ENCODE results near the gene AFF3. TPM values are rescaled to one million over a fixed set of nuclear protein-coding genes. Genes with fewer than 3 reads are reported as not detected.
A peak's percentile ranks its signal among the peaks of the same experiment; 100 is the strongest.

The AFF3 gene
- total RNA-seq, 1 experiment from 2014 or later: 0.42 TPM

- H3K36me3 Mint-ChIP-seq (ENCODE audit: insufficient read depth, unreplicated experiment): no peaks in the 10 kb centered on the region
Measured at GRCh38 chr2:99619151-99619550, 523.2 kb downstream of the AFF3 start.

GRCh38 chr2:99618579-99619097, 523.8 kb downstream of the AFF3 start:
- no peak for DNase-seq (ENCODE audit: unreplicated experiment)
- POLR2A ChIA-PET: no interaction called here
- H3K36me3 Mint-ChIP-seq (ENCODE audit: insufficient read depth, unreplicated experiment): no peaks in the 10 kb centered on the region
- no peaks in the 10 kb centered on the region for H3K9me3 Mint-ChIP-seq (ENCODE audit: unreplicated experiment)
- no peak for TF ChIP-seq CTCF (IDR thresholded peaks at IDR 0.05; ENCODE audit: unreplicated experiment)
- H3K27ac Mint-ChIP-seq (ENCODE audit: low read depth, unreplicated experiment): no peak overlapping the region
- intact Hi-C loops (cut with micrococcal nuclease): no loop called here
- H3K4me3 Mint-ChIP-seq (ENCODE audit: unreplicated experiment): no peak overlapping the region
- no peaks in the 10 kb centered on the region for H3K27me3 Mint-ChIP-seq (ENCODE audit: insufficient read depth, unreplicated experiment)
- BruUV-seq (replicated peaks): no TSS peak
- no peaks in the 10 kb centered on the region for H3K4me1 Mint-ChIP-seq (ENCODE audit: insufficient read depth, unreplicated experiment)
- CTCF ChIA-PET: no interaction called here

More at GRCh38 chr2:99619151-99619550, 523.2 kb downstream of the AFF3 start:
- intact Hi-C loops (cut with micrococcal nuclease): no loop called here
- H3K27me3 Mint-ChIP-seq (ENCODE audit: insufficient read depth, unreplicated experiment): no peaks in the 10 kb centered on the region
- ChIA-PET CTCF (no interaction called here), POLR2A (no interaction called here)
- no peak overlapping the region for H3K27ac Mint-ChIP-seq (ENCODE audit: low read depth, unreplicated experiment)
- no peak for DNase-seq (ENCODE audit: unreplicated experiment)
- no peak for TF ChIP-seq CTCF (IDR thresholded peaks at IDR 0.05; ENCODE audit: unreplicated experiment)
- H3K4me1 Mint-ChIP-seq (ENCODE audit: insufficient read depth, unreplicated experiment): no peaks in the 10 kb centered on the region
- no peaks in the 10 kb centered on the region for H3K9me3 Mint-ChIP-seq (ENCODE audit: unreplicated experiment)
- no TSS peak for BruUV-seq (replicated peaks)
- H3K4me3 Mint-ChIP-seq (ENCODE audit: unreplicated experiment): no peak overlapping the region

- Mint-ChIP-seq H3K4me1 (ENCODE audit: insufficient read depth, unreplicated experiment) (no peaks in the 10 kb centered on the region), H3K4me3 (ENCODE audit: unreplicated experiment) (no peak overlapping the region), H3K27ac (ENCODE audit: low read depth, unreplicated experiment) (no peak overlapping the region), H3K27me3 (ENCODE audit: insufficient read depth, unreplicated experiment) (no peaks in the 10 kb centered on the region), H3K9me3 (ENCODE audit: unreplicated experiment) (no peaks in the 10 kb centered on the region), H3K36me3 (ENCODE audit: insufficient read depth, unreplicated experiment) (no peaks in the 10 kb centered on the region)
- BruUV-seq (replicated peaks): no TSS peak
- intact Hi-C loops (cut with micrococcal nuclease): no loop called here
- CTCF ChIA-PET: no interaction called here
- no peak for TF ChIP-seq CTCF (IDR thresholded peaks at IDR 0.05; ENCODE audit: unreplicated experiment)
- POLR2A ChIA-PET: no interaction called here
- no peak for DNase-seq (ENCODE audit: unreplicated experiment)
Measured at GRCh38 chr2:99617811-99618210, 524.6 kb downstream of the AFF3 start.

- no peaks in the 10 kb centered on the region for H3K4me1 Mint-ChIP-seq (ENCODE audit: insufficient read depth, unreplicated experiment)
- TF ChIP-seq CTCF (IDR thresholded peaks at IDR 0.05; ENCODE audit: unreplicated experiment): no peak
- no peaks in the 10 kb centered on the region for H3K9me3 Mint-ChIP-seq (ENCODE audit: unreplicated experiment)
- H3K27ac Mint-ChIP-seq (ENCODE audit: low read depth, unreplicated experiment): no peak overlapping the region
- intact Hi-C loops (cut with micrococcal nuclease): no loop called here
- ChIA-PET POLR2A (no interaction called here), CTCF (no interaction called here)
- no peaks in the 10 kb centered on the region for H3K36me3 Mint-ChIP-seq (ENCODE audit: insufficient read depth, unreplicated experiment)
- H3K27me3 Mint-ChIP-seq (ENCODE audit: insufficient read depth, unreplicated experiment): no peaks in the 10 kb centered on the region
- BruUV-seq (replicated peaks): no TSS peak
- DNase-seq (ENCODE audit: unreplicated experiment): peak; percentile 5
- H3K4me3 Mint-ChIP-seq (ENCODE audit: unreplicated experiment): no peak overlapping the region
Measured at GRCh38 chr2:99615247-99615771, 527.1 kb downstream of the AFF3 start.
